ENCODE measurements around the gene OR10G6.

DNA sequence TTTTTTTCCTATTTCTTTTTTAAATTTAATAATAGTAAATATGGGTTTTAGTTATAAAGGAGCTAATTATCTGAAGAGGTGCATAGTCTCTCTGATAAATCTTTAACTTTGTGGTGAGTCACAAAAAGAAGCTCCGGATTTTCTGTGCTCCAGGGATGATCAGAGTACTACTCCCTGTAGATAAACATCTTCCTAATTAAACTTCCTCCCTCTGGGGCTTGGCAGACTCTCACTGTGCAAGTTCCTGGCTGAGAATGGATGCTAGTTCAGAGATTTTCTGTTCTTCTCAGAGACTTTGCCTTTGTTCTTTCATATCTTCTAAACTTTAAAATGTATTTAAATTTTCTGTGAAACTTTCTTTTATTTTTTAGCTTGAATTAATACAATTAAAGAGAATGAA lies 46.3 kb upstream of the OR10G6 start, which contains the start of gene OR10G7:
- TF ChIP-seq, protein P1, sequence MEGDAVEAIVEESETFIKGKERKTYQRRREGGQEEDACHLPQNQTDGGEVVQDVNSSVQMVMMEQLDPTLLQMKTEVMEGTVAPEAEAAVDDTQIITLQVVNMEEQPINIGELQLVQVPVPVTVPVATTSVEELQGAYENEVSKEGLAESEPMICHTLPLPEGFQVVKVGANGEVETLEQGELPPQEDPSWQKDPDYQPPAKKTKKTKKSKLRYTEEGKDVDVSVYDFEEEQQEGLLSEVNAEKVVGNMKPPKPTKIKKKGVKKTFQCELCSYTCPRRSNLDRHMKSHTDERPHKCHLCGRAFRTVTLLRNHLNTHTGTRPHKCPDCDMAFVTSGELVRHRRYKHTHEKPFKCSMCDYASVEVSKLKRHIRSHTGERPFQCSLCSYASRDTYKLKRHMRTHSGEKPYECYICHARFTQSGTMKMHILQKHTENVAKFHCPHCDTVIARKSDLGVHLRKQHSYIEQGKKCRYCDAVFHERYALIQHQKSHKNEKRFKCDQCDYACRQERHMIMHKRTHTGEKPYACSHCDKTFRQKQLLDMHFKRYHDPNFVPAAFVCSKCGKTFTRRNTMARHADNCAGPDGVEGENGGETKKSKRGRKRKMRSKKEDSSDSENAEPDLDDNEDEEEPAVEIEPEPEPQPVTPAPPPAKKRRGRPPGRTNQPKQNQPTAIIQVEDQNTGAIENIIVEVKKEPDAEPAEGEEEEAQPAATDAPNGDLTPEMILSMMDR (IDR thresholded peaks at IDR 0.05; ENCODE audit: insufficient read depth, low read length): no peak
- TF ChIP-seq POLR2AphosphoS5 (IDR thresholded peaks at IDR 0.05; ENCODE audit: low read depth): no peak
- TF ChIP-seq, protein P2, sequence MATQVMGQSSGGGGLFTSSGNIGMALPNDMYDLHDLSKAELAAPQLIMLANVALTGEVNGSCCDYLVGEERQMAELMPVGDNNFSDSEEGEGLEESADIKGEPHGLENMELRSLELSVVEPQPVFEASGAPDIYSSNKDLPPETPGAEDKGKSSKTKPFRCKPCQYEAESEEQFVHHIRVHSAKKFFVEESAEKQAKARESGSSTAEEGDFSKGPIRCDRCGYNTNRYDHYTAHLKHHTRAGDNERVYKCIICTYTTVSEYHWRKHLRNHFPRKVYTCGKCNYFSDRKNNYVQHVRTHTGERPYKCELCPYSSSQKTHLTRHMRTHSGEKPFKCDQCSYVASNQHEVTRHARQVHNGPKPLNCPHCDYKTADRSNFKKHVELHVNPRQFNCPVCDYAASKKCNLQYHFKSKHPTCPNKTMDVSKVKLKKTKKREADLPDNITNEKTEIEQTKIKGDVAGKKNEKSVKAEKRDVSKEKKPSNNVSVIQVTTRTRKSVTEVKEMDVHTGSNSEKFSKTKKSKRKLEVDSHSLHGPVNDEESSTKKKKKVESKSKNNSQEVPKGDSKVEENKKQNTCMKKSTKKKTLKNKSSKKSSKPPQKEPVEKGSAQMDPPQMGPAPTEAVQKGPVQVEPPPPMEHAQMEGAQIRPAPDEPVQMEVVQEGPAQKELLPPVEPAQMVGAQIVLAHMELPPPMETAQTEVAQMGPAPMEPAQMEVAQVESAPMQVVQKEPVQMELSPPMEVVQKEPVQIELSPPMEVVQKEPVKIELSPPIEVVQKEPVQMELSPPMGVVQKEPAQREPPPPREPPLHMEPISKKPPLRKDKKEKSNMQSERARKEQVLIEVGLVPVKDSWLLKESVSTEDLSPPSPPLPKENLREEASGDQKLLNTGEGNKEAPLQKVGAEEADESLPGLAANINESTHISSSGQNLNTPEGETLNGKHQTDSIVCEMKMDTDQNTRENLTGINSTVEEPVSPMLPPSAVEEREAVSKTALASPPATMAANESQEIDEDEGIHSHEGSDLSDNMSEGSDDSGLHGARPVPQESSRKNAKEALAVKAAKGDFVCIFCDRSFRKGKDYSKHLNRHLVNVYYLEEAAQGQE (IDR thresholded peaks at IDR 0.05; ENCODE audit: insufficient replicate concordance, low read depth): no peak

Data from HL-60 (cell line).